BLaER1 (cell line): ENCODE data around the gene UNC93B1.
"Not testable (repeated sequence)": the region's sequence is repeated elsewhere in the genome, so short reads cannot be mapped to it uniquely, and the experiment has no call there.

Experiments used
- H3K27ac ChIP-seq: shearing (Covaris generic); formaldehyde crosslinking; 2 replicates; pipeline ENCODE4 v1.8.1; 2022
- H3K27me3 ChIP-seq: shearing (Covaris generic); formaldehyde crosslinking; 2 replicates; pipeline ENCODE4 v1.8.1; 2022
- H3K36me3 ChIP-seq: shearing (Covaris generic); formaldehyde crosslinking; 2 replicates; pipeline ENCODE4 v1.8.1; 2022
- H3K4me1 ChIP-seq: shearing (Covaris generic); formaldehyde crosslinking; 2 replicates; pipeline ENCODE4 v1.8.1; 2022
- H3K4me2 ChIP-seq: shearing (Covaris generic); formaldehyde crosslinking; 2 replicates; pipeline ENCODE4 v1.8.1; 2022
- H3K4me3 ChIP-seq: shearing (Covaris generic); formaldehyde crosslinking; 2 replicates; pipeline ENCODE4 v1.8.1; 2022
- H3K9ac ChIP-seq: shearing (Covaris generic); formaldehyde crosslinking; 2 replicates; pipeline ENCODE4 v1.8.1; 2022
- H3K9me3 ChIP-seq: shearing (Covaris generic); formaldehyde crosslinking; 2 replicates; pipeline ENCODE4 v1.8.1; 2022
- H4K20me1 ChIP-seq: shearing (Covaris generic); formaldehyde crosslinking; 2 replicates; pipeline ENCODE4 v1.8.1; 2022
- Cebpa-rat ChIP-seq: shearing (Covaris generic); IDR thresholded peaks from 2 replicates; pipeline ENCODE4 v1.8.1; 2022

Gene UNC93B1

GRCh38 chr11:67991347-67992121, 12.4 kb downstream of the UNC93B1 start:
- H3K4me1 ChIP-seq, result peaks cover 16% of the 10 kb centered on the region
- H3K27me3 ChIP-seq, H3K9ac ChIP-seq, H3K4me2 ChIP-seq, H3K27ac ChIP-seq, H3K4me3 ChIP-seq, H3K9me3 ChIP-seq: not testable (repeated sequence)
- peaks cover 28% of the 10 kb centered on the region for H3K36me3 ChIP-seq
- peaks cover 14% of the 10 kb centered on the region for H4K20me1 ChIP-seq

DNA sequence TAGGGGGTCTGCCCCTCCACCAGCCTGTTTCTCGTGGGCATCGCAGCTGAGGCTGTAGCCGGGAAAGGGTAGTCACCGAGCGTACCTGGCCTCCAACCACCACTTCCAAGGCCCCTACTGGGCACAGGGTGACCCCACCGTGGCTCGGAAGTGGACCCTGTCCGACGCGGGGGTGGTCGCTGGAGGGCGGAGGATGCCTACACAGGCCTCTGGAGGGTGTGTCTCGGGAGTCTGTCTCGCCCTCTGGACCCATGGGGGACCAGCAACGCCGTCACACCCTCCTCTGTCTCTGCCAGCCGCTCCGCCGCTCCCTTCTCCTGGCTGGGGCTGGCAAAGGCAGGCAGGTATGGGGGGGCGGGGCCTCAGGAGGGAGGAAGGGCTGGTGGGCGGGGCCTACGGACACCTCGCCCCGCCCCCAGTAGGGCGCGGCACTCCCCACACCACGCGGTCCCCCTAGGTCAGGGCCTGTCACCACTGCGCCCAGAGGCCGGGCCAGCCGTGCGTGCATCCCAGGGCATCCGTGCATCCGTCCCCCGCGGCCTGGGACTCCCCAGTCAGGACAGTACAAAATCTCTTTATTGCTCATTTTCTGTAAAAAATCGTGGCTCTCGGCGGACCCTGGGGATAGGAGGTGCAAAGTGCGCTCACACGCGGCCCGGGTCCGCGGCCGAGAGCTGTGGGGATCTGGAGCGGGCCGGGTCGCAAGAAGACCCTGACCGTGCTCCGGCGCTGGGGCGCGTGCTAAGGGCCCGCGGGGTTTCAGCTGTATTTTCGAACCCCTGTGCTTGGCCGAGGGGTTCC, 13.2 kb downstream of the UNC93B1 start:
- Histone ChIP-seq H3K36me3 (peaks cover 20% of the 10 kb centered on the region), H3K4me1 (peaks cover 16% of the 10 kb centered on the region)
- H3K9me3 ChIP-seq, H3K27me3 ChIP-seq, H3K4me3 ChIP-seq, H3K4me2 ChIP-seq, H3K27ac ChIP-seq, H3K9ac ChIP-seq, H4K20me1 ChIP-seq: not testable (repeated sequence)

- H3K9ac ChIP-seq, H3K9me3 ChIP-seq, H3K36me3 ChIP-seq, H4K20me1 ChIP-seq, H3K27ac ChIP-seq, H3K4me3 ChIP-seq, H3K4me2 ChIP-seq, H3K27me3 ChIP-seq, H3K4me1 ChIP-seq: not testable (repeated sequence)
Observed at GRCh38 chr11:67985302-67985701, 18.6 kb downstream of the UNC93B1 start.

- no peak for TF ChIP-seq Cebpa-rat
- no peaks in the 10 kb centered on the region for H3K4me1 ChIP-seq
- H3K27me3 ChIP-seq, result no peaks in the 10 kb centered on the region
- no peaks in the 10 kb centered on the region for H4K20me1 ChIP-seq
- no peaks in the 10 kb centered on the region for H3K9me3 ChIP-seq
- no peak overlapping the region for H3K27ac ChIP-seq
- no peaks in the 10 kb centered on the region for H3K36me3 ChIP-seq
- H3K4me3 ChIP-seq, result no peak overlapping the region
- no peak overlapping the region for H3K4me2 ChIP-seq
- no peak overlapping the region for H3K9ac ChIP-seq
Observed at GRCh38 chr11:67983951-67984350, 19.9 kb downstream of the UNC93B1 start.

GRCh38 chr11:67982255-67982857, 21.5 kb downstream of the UNC93B1 start:
- not testable (repeated sequence) for H3K4me1 ChIP-seq, H3K36me3 ChIP-seq, H3K27me3 ChIP-seq, H4K20me1 ChIP-seq, H3K4me2 ChIP-seq, H3K9ac ChIP-seq, H3K4me3 ChIP-seq, H3K9me3 ChIP-seq, H3K27ac ChIP-seq

DNA sequence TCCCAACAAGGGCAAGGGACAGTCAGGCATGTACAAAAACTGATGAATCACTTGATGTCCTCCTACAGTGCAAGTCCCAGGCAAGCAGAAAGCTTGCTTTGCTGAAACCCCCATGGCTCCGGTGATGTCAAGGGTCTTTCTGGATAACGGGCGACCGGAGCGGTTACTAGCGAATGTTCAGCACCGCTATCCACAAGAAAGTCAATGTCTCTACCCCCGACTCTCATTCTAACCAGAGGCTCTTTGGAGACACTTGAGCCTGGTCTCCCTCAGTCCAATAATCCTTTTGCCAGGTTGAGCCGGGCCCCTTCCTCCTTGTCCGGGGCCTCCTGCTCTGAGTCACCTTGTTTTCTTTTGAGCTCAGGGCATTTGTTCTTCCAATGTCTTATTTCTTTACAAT, 22.7 kb downstream of the UNC93B1 start:
- not testable (repeated sequence) for H3K4me1 ChIP-seq, H3K9me3 ChIP-seq, H3K4me2 ChIP-seq, H3K27ac ChIP-seq, H3K36me3 ChIP-seq, H4K20me1 ChIP-seq, H3K4me3 ChIP-seq, H3K9ac ChIP-seq, H3K27me3 ChIP-seq

DNA sequence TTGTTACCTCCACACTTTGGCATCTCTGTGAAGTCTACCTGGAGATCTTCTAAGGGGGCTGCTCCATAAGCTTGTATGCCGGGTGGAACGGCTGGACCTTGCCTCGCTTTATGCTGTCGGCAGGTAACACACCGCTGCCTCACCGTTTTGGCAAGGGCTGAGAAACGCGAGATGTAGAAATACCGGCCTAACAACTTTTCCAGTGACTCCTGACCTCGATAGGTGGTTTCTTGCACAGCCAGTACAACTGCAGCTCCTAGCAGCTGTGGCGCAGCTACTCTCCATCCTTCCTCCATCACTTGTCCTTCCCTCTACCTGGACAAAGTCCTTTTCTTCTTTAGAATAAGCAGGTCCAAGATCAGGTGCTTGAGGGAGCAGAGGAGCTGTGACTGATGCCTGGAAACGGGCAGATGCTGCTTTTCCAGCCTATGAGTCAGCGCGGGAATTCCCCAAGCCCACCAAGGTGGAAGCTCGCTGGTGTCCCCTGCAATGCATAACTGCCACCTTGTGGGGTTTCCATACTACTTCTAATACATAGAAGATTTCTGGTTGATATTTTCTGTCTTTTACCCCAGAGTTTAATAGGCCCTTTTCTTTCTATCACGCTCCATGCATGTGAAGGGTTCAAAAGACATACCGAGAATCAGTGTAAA, 25.0 kb downstream of the UNC93B1 start:
- H3K4me1 ChIP-seq, H3K4me3 ChIP-seq, H3K4me2 ChIP-seq, H3K9ac ChIP-seq, H3K27me3 ChIP-seq, H3K9me3 ChIP-seq, H3K27ac ChIP-seq, H4K20me1 ChIP-seq, H3K36me3 ChIP-seq: not testable (repeated sequence)

DNA sequence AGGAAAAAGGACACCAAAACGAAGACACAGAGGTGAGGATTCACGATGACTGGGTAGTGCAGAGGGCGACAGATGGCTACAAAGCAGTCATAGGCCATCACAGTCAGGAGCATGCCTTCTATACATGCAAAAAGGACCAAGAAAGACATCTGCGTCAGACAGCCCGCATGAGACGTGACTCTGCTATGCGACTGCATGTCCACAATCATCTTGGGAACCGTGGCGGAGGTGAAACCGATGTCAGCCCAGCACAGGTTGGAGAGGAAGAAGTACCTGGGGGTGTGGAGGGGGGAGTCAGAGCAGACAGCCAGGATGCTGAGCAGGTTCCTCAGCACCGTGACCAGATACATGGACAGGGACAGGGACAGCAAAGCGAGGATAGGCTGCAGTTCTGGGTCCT, 29.2 kb downstream of the UNC93B1 start:
- H3K27me3 ChIP-seq, H3K9me3 ChIP-seq, H3K4me3 ChIP-seq, H3K36me3 ChIP-seq, H4K20me1 ChIP-seq, H3K4me1 ChIP-seq, H3K9ac ChIP-seq, H3K4me2 ChIP-seq, H3K27ac ChIP-seq: not testable (repeated sequence)

DNA sequence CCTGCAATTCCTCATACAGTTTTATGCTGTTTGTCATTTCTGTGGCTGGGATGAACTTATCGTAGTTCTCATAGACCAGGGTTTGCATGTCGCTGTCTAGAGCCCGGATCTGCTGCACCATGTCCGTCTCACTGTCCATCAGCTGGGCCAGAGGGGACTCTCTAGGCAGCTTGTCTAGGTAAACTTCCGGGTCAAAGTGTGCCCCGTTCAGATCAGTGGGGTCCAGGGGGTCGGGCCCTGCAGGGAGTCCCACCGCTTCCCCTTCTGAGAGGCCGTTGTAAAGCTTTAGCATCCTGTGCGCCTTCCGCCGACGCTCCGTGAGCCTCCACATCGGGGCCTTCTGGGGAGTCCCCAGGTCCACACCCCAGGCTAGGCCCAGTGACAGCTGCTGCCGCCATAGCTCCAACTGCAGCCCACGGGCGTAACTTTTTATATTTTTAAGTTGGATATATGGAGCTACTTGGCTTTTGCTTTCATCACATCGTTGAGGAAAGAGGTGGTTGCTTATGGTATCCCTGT, 38.0 kb downstream of the UNC93B1 start:
- not testable (repeated sequence) for H3K9ac ChIP-seq, H4K20me1 ChIP-seq, H3K36me3 ChIP-seq, H3K27me3 ChIP-seq, H3K4me2 ChIP-seq, H3K27ac ChIP-seq, H3K4me1 ChIP-seq, H3K4me3 ChIP-seq, H3K9me3 ChIP-seq

DNA sequence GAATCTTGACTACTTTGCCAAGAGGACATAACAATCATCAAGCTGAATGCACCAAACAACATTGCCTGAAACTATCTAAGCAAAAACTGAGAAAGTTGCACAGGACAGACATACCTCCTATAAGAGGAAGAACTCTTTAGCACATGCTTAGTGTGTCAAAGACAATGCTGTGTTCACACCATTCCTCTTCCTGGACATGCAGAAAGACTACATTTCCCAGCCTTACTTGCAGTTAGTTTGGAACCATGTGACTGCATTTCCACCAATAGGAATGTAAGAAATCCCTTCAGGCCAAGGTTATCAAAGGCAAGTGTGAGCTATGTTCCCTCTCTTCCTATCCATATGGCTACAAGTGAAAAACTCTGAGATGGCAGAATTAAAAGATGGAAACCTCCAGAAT, 39.2 kb downstream of the UNC93B1 start:
- not testable (repeated sequence) for H3K27ac ChIP-seq, H3K27me3 ChIP-seq, H3K36me3 ChIP-seq, H3K4me3 ChIP-seq, H3K4me2 ChIP-seq, H3K9me3 ChIP-seq, H3K4me1 ChIP-seq, H4K20me1 ChIP-seq, H3K9ac ChIP-seq

GRCh38 chr11:67963879-67964278, 40.0 kb downstream of the UNC93B1 start:
- H3K27me3 ChIP-seq, H4K20me1 ChIP-seq, H3K9ac ChIP-seq, H3K27ac ChIP-seq, H3K36me3 ChIP-seq, H3K4me2 ChIP-seq, H3K4me1 ChIP-seq, H3K4me3 ChIP-seq, H3K9me3 ChIP-seq: not testable (repeated sequence)

GRCh38 chr11:67963217-67963616, 40.7 kb downstream of the UNC93B1 start:
- not testable (repeated sequence) for H3K27me3 ChIP-seq, H3K27ac ChIP-seq, H4K20me1 ChIP-seq

DNA sequence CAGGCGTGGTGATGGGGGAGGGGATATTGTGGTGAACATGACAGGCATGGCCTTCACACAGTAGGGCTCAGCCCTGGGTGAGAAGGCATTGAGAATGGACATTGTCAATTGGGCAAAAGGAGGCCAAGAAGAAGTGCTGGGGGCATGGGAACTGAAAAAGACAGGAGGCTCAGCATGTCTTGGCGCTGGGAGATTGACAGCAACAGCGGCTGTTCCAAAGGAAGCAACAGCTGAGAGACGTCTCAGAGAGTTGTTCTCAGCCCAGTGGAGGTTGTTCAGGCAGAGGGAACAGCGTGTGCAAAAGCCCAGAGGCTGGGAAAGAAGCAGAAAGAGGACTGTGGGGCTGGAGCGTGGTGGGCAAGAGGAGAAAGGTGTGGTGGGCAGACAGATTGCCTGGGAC, 47.7 kb downstream of the UNC93B1 start:
- H3K4me2 ChIP-seq, H3K4me1 ChIP-seq, H4K20me1 ChIP-seq, H3K9me3 ChIP-seq, H3K27ac ChIP-seq, H3K4me3 ChIP-seq, H3K36me3 ChIP-seq, H3K9ac ChIP-seq: not testable (repeated sequence)
- H3K27me3 ChIP-seq, result peaks cover 13% of the 10 kb centered on the region; the same call in 1 of the 2 replicates

More at GRCh38 chr11:67963217-67963616, 40.7 kb downstream of the UNC93B1 start:
- H3K9ac ChIP-seq, H3K36me3 ChIP-seq, H3K4me1 ChIP-seq, H3K9me3 ChIP-seq, H3K4me2 ChIP-seq, H3K4me3 ChIP-seq: not testable (repeated sequence)
